Measurements from ENCODE around the gene AMPD3.

Gene AMPD3

GRCh38 chr11:10540915-10541560 lies 86.0 kb downstream of the AMPD3 start, which contains the start of gene RNF141:
Gene RNF141, minus strand, starts transcription at chr11:10541187. Its CDS starts 7,029 bp downstream, at chr11:10534158.
- peak; percentile 86 to 89 for DNase-seq

GRCh38 chr11:10541561-10541930 lies 86.5 kb downstream of the AMPD3 start:
- no peak for DNase-seq

GRCh38 chr11:10542776-10543175 lies 87.7 kb downstream of the AMPD3 start:
- DNase-seq = no peak

- DNase-seq = no peak
These were observed 88.7 kb downstream of the AMPD3 start for GRCh38 chr11:10543782-10544181.

- no peak for DNase-seq
These were observed 89.7 kb downstream of the AMPD3 start for GRCh38 chr11:10544491-10545465.

- no peak for DNase-seq
These were observed 95.6 kb downstream of the AMPD3 start for GRCh38 chr11:10550503-10551289.

GRCh38 chr11:10551290-10551592 lies 96.2 kb downstream of the AMPD3 start:
- DNase-seq = no peak

GRCh38 chr11:10551845-10552352 lies 96.8 kb downstream of the AMPD3 start:
- DNase-seq = no peak

GRCh38 chr11:10556590-10556989 lies 101.5 kb downstream of the AMPD3 start:
- DNase-seq = no peak
